Trophoblast cell (in vitro differentiated cells and primary cell): ENCODE measurements around the gene LHX5.
A peak's percentile ranks its signal among the peaks of the same experiment; 100 is the strongest.

Source experiments
- DNase-seq, 2 donors: peaks; one replicate each; pipeline ENCODE4 v3.0.0-alpha.2; 2016
- H2AFZ ChIP-seq: 2 replicates; pipeline ENCODE4 v1.6.1; 2013; ENCODE audit warnings: low read length, moderate library complexity, mild to moderate bottlenecking; ENCODE audit not compliant: insufficient read depth, poor library complexity
- H2AK5ac ChIP-seq: 2 replicates; pipeline ENCODE4 v1.6.1; 2013; ENCODE audit warnings: mild to moderate bottlenecking, low read length
- H2BK120ac ChIP-seq: 2 replicates; pipeline ENCODE4 v1.6.1; 2013; ENCODE audit warnings: low read length, mild to moderate bottlenecking, moderate library complexity; ENCODE audit not compliant: insufficient read depth, poor library complexity
- H2BK12ac ChIP-seq: 2 replicates; pipeline ENCODE4 v1.6.1; 2013; ENCODE audit warnings: mild to moderate bottlenecking, low read length, moderate library complexity
- H2BK5ac ChIP-seq: 2 replicates; pipeline ENCODE4 v1.6.1; 2013; ENCODE audit warnings: low read length, low read depth, moderate library complexity, mild to moderate bottlenecking; ENCODE audit not compliant: poor library complexity
- H3K14ac ChIP-seq: 2 replicates; pipeline ENCODE4 v1.6.1; 2013; ENCODE audit warnings: mild to moderate bottlenecking, low read length
- H3K18ac ChIP-seq: 2 replicates; pipeline ENCODE4 v1.6.1; 2013; ENCODE audit warnings: mild to moderate bottlenecking, low read length
- H3K23ac ChIP-seq: 2 replicates; pipeline ENCODE4 v1.6.1; 2013; ENCODE audit warnings: low read length
- H3K27ac ChIP-seq: 2 replicates; pipeline ENCODE4 v1.5.1; 2013; ENCODE audit warnings: low read depth, mild to moderate bottlenecking, inconsistent platforms, low read length, moderate library complexity
- H3K27me3 ChIP-seq: 2 replicates; pipeline ENCODE4 v1.6.1; 2013; ENCODE audit warnings: inconsistent platforms, mild to moderate bottlenecking, low read length, moderate library complexity; ENCODE audit not compliant: insufficient read depth
- H3K36me3 ChIP-seq, 2 experiments: 1 replicate in 1 of 2; 2 replicates in 1 of 2; pipeline ENCODE4 v1.6.1; 2013; ENCODE audit warnings: low read length in 2 of 2, mild to moderate bottlenecking in 2 of 2, moderate library complexity in 1 of 2; ENCODE audit not compliant: insufficient read depth in 2 of 2, control insufficient read depth in 1 of 2
- H3K4ac ChIP-seq: 2 replicates; pipeline ENCODE4 v1.6.1; 2013; ENCODE audit warnings: low read depth, mild to moderate bottlenecking, low read length, moderate library complexity
- H3K4me1 ChIP-seq, 2 experiments: 1 replicate in 1 of 2; 2 replicates in 1 of 2; pipeline ENCODE4 v1.6.1; 2013; ENCODE audit warnings: low read length in 2 of 2, mild to moderate bottlenecking in 2 of 2, moderate library complexity in 1 of 2; ENCODE audit not compliant: insufficient read depth in 2 of 2, control insufficient read depth in 1 of 2
- H3K4me2 ChIP-seq: 2 replicates; pipeline ENCODE4 v1.6.1; 2013; ENCODE audit warnings: inconsistent platforms, mild to moderate bottlenecking, low read length, moderate library complexity
- H3K4me3 ChIP-seq: 2 replicates; pipeline ENCODE4 v1.5.1; 2013; ENCODE audit warnings: mild to moderate bottlenecking, low read depth, low read length, inconsistent platforms
- H3K79me1 ChIP-seq: one replicate; pipeline ENCODE4 v1.6.1; 2013; ENCODE audit warnings: low read length
- H3K79me2 ChIP-seq: 2 replicates; pipeline ENCODE4 v1.6.1; 2013; ENCODE audit warnings: low read length, mild to moderate bottlenecking; ENCODE audit not compliant: control insufficient read depth, insufficient read depth, poor library complexity
- H3K9ac ChIP-seq: 2 replicates; pipeline ENCODE4 v1.6.1; 2013; ENCODE audit warnings: mild to moderate bottlenecking, low read length
- H3K9me3 ChIP-seq: 2 replicates; pipeline ENCODE4 v1.6.1; 2013; ENCODE audit warnings: low read depth, mild to moderate bottlenecking, control low read depth, inconsistent platforms, low read length; ENCODE audit not compliant: insufficient read depth
- H4K12ac ChIP-seq: 2 replicates; pipeline ENCODE4 v1.6.1; 2013; ENCODE audit warnings: low read depth, mild to moderate bottlenecking, low read length, moderate library complexity
- H4K8ac ChIP-seq: 2 replicates; pipeline ENCODE4 v1.6.1; 2013; ENCODE audit warnings: low read depth, mild to moderate bottlenecking, low read length, moderate library complexity
- H4K91ac ChIP-seq: one replicate; pipeline ENCODE4 v1.6.1; 2013; ENCODE audit warnings: low read depth, mild to moderate bottlenecking, low read length, moderate library complexity
- WGBS: extraction: QIAGEN DNeasy Blood & Tissue Kit; methylation state at CpG from one replicate; pipeline ENCODE4 v1.1.7; 2013; ENCODE audit warnings: missing lambda C conversion rate; ENCODE audit not compliant: insufficient read length, insufficient coverage; ENCODE audit errors: extremely low coverage; 5-methylcytosine and 5-hydroxymethylcytosine counted together

The LHX5 gene

DNA sequence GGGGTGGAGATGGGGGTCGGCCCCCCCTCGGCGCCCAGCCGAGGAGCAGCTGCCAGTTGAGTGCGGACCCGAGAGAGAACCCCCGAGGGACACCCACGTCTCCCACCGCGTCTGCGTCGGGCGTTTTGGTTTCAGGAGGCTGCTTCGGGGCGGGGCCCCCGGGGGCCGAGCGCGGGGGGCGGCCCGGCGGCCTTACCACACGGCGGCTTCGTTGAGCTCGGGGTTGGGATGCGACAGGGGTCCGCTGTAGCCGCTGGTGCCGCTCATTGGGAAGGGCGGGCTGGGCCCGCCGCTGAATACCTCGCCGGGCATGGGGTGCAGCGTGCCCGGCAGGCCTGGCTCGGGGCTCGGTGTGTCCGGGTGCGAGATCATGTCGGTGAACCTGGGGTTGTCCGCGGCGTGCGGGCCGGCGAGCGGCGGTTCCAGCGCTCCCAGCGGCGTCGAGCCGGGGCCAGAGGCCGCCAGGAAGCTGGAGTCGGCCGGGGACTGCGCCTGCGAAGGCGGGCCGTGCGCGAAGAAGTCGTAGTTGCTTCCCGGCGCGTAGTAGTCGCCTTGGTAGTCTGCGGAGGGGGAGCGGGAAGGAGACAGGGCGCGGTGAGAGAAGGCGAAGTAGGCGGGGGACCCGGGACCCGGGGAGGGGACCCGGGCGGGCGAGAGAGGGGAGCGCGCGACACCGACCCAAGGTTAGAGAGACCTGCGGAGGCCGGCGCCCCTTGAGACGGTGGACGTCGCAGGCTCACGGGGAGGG, 8.5 kb downstream of the LHX5 start:
- no peaks in the 10 kb centered on the region for H3K79me2 ChIP-seq
- no peak overlapping the region for H3K9ac ChIP-seq
- H3K4me1 ChIP-seq = peaks cover 2 to 3% of the 10 kb centered on the region in 2 experiments
- H3K27ac ChIP-seq = no peak overlapping the region
- no peak overlapping the region for H3K18ac ChIP-seq
- H3K4ac ChIP-seq = no peak overlapping the region
- H2BK5ac ChIP-seq = no peak overlapping the region
- H2BK120ac ChIP-seq = no peak overlapping the region
- H3K79me1 ChIP-seq = no peaks in the 10 kb centered on the region
- H3K27me3 ChIP-seq = peaks cover 61% of the 10 kb centered on the region
- H4K91ac ChIP-seq = no peak overlapping the region
- H3K14ac ChIP-seq = no peak overlapping the region
- no peak overlapping the region for H4K8ac ChIP-seq
- H3K4me3 ChIP-seq = no peak overlapping the region
- H3K23ac ChIP-seq = no peak overlapping the region
- H3K9me3 ChIP-seq = peaks cover 5% of the 10 kb centered on the region
- peak overlapping the region; percentile 31 for H3K4me2 ChIP-seq
- no peak overlapping the region for H4K12ac ChIP-seq
- WGBS = no CpG with 5 or more reads among the region's 91 CpGs
- no peak overlapping the region for H2BK12ac ChIP-seq
- no peak overlapping the region for H2AK5ac ChIP-seq
- H3K36me3 ChIP-seq = no peaks in the 10 kb centered on the region
- no peak for DNase-seq
- H2AFZ ChIP-seq = no peak overlapping the region

DNA sequence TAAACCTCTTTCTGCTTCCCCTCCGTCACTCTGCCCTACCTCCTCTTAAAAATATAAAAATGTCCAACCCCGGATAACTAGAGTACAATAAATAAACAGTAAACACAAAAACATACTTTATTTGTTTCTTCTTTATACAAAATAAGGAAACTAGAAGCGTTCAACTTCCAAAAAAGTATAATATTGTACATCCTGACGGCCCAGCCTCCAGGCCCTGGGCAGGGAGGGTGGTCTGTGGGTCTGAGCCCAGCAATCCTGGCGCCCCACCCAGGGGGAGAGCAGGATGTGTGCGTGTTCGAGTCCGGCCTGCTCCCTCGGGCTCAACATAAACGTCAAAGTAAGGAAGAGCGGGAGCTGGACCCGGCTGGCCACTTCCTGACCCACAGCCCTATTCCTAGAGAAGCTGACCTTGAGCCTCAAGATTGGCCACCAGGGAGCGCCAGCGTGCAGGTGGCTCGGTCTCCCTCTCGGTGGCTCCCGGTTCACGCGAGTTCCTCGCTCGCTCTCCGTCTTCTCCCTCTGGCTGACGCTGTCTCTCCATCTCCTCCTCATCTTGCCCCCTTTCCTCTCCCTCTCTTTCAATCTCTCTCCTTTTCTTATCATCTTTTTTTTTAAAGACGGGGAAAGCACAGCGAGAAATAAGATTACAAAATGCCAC, 9.4 kb downstream of the LHX5 start:
- WGBS = no CpG with 5 or more reads among the region's 25 CpGs
- Histone ChIP-seq H3K9me3 (peaks cover 4% of the 10 kb centered on the region), H3K23ac (no peak overlapping the region), H3K4me2 (peak overlapping the region; percentile 20), H4K91ac (no peak overlapping the region), H3K79me1 (no peaks in the 10 kb centered on the region), H3K4me3 (no peak overlapping the region), H3K36me3 (no peaks in the 10 kb centered on the region), H2AK5ac (no peak overlapping the region), H2BK120ac (no peak overlapping the region), H2BK12ac (no peak overlapping the region), H3K18ac (no peak overlapping the region), H3K4ac (no peak overlapping the region), H2BK5ac (no peak overlapping the region), H3K79me2 (no peaks in the 10 kb centered on the region), H3K27ac (no peak overlapping the region), H2AFZ (no peak overlapping the region), H3K27me3 (peaks cover 52% of the 10 kb centered on the region), H4K8ac (no peak overlapping the region), H3K14ac (no peak overlapping the region), H3K9ac (no peak overlapping the region), H3K4me1 (peaks cover 0 to 2% of the 10 kb centered on the region in 2 experiments), H4K12ac (no peak overlapping the region)
- DNase-seq = peak; percentile 59 to 82

DNA sequence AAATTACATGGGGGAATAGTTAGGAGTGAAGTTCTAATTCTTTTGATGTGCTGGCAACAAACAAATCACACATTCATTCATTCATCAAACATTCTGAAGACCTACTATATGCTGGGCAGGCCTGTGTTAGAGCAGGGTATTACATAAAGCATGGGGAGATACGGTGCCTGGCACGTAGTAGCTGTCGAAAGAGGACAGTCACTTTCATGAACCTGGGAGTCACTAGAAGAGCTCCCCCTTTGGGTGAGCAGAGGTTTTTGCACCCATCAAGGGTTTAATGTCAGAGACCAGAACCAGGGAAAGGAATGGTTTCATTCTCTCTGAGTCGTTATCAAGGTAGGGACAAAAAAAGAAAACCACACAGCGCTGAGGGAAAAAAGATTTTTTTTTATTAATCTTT, 10.0 kb downstream of the LHX5 start:
- Histone ChIP-seq H3K9ac (no peak overlapping the region), H3K27me3 (peaks cover 46% of the 10 kb centered on the region), H3K9me3 (no peaks in the 10 kb centered on the region), H3K79me2 (no peaks in the 10 kb centered on the region), H3K27ac (no peak overlapping the region), H4K8ac (no peak overlapping the region), H3K4me1 (peaks cover 0 to 2% of the 10 kb centered on the region in 2 experiments), H3K4me3 (no peak overlapping the region), H2BK12ac (no peak overlapping the region), H3K79me1 (no peaks in the 10 kb centered on the region), H3K36me3 (no peaks in the 10 kb centered on the region), H3K4me2 (no peak overlapping the region), H2AFZ (no peak overlapping the region), H4K12ac (no peak overlapping the region), H2BK120ac (no peak overlapping the region), H3K23ac (no peak overlapping the region), H4K91ac (no peak overlapping the region), H2BK5ac (no peak overlapping the region), H2AK5ac (no peak overlapping the region), H3K4ac (no peak overlapping the region), H3K18ac (no peak overlapping the region), H3K14ac (no peak overlapping the region)
- DNase-seq = peak in 1 of 2 donors; percentile 22
- WGBS = no CpG with 5 or more reads among the region's 5 CpGs

DNA sequence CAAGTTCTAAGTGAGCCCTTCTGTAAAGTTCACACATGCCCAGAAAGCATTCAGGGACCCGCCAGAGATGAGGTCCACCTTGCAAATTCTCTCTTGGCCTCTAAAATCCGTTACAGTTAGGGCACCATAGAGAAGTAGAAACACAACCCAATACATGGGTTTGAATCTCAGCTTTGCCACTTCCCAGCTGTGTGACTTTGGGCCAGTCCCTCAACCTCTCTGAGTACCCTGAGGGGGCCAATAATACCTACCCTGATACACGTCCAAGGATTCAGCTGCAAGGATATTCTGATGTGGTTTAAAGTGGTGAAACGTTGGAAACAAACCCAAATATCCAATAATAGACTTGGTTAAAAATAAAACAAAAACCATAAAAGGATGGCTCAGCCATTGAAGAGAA, 11.7 kb downstream of the LHX5 start:
- H3K4ac ChIP-seq = no peak overlapping the region
- H3K4me2 ChIP-seq = no peak overlapping the region
- no peak overlapping the region for H2BK12ac ChIP-seq
- H3K9me3 ChIP-seq = no peaks in the 10 kb centered on the region
- H3K79me2 ChIP-seq = no peaks in the 10 kb centered on the region
- H2AK5ac ChIP-seq = no peak overlapping the region
- H4K91ac ChIP-seq = no peak overlapping the region
- H2BK5ac ChIP-seq = no peak overlapping the region
- H3K36me3 ChIP-seq = no peaks in the 10 kb centered on the region
- no peak overlapping the region for H3K9ac ChIP-seq
- no peaks in the 10 kb centered on the region for H3K79me1 ChIP-seq
- H3K18ac ChIP-seq = no peak overlapping the region
- H3K27me3 ChIP-seq = peaks cover 29% of the 10 kb centered on the region
- H4K12ac ChIP-seq = no peak overlapping the region
- peaks cover 0 to 2% of the 10 kb centered on the region in 2 experiments for H3K4me1 ChIP-seq
- no peak for DNase-seq
- no peak overlapping the region for H2BK120ac ChIP-seq
- no peak overlapping the region for H2AFZ ChIP-seq
- no peak overlapping the region for H4K8ac ChIP-seq
- H3K4me3 ChIP-seq = no peak overlapping the region
- H3K23ac ChIP-seq = no peak overlapping the region
- WGBS = no CpG with 5 or more reads among the region's 4 CpGs
- H3K14ac ChIP-seq = no peak overlapping the region
- no peak overlapping the region for H3K27ac ChIP-seq
